Measurements from ENCODE around the gene LAPTM4A.

GRCh38 chr2:20054931-20055330 is 3.5 kb upstream of the LAPTM4A start:
- TF ChIP-seq POLR2A (IDR thresholded peaks at IDR 0.05) (no peak), CTCF (IDR thresholded peaks at IDR 0.05) (no peak)

All from gastroesophageal sphincter (tissue), 3 donors.